Activated naive CD8-positive, alpha-beta T cell (primary cell): ENCODE data around the gene USP7.

Source experiments
- H3K27ac Mint-ChIP-seq: one replicate; pipeline ENCODE4 v1.8.0; 2021; ENCODE audit warnings: mixed read lengths
- H3K27me3 Mint-ChIP-seq: one replicate; pipeline ENCODE4 v1.8.0; 2021; ENCODE audit warnings: mixed read lengths
- H3K36me3 Mint-ChIP-seq: one replicate; pipeline ENCODE4 v1.8.0; 2021; ENCODE audit warnings: mixed read lengths
- H3K4me1 Mint-ChIP-seq: one replicate; pipeline ENCODE4 v1.8.0; 2021; ENCODE audit warnings: low read depth, mixed read lengths
- H3K4me3 Mint-ChIP-seq: one replicate; pipeline ENCODE4 v1.8.0; 2021; ENCODE audit warnings: mild to moderate bottlenecking, mixed read lengths
- H3K9me3 Mint-ChIP-seq: one replicate; pipeline ENCODE4 v1.8.0; 2021; ENCODE audit warnings: low read depth, mixed read lengths

The USP7 gene

GRCh38 chr16:8894736-8895334 lies 68.9 kb downstream of the USP7 start:
- Mint-ChIP-seq H3K36me3 (no peaks in the 10 kb centered on the region), H3K27me3 (no peaks in the 10 kb centered on the region), H3K27ac (peak overlapping the region; percentile 34), H3K4me3 (no peak overlapping the region), H3K9me3 (no peaks in the 10 kb centered on the region), H3K4me1 (peaks cover 2% of the 10 kb centered on the region)

- no peak overlapping the region for H3K4me3 Mint-ChIP-seq
- H3K9me3 Mint-ChIP-seq: no peaks in the 10 kb centered on the region
- peaks cover 2% of the 10 kb centered on the region for H3K4me1 Mint-ChIP-seq
- H3K27me3 Mint-ChIP-seq: no peaks in the 10 kb centered on the region
- peak overlapping the region; percentile 34 for H3K27ac Mint-ChIP-seq
- no peaks in the 10 kb centered on the region for H3K36me3 Mint-ChIP-seq
Observed at GRCh38 chr16:8893976-8894690, 69.6 kb downstream of the USP7 start.

- Mint-ChIP-seq H3K4me3 (no peak overlapping the region), H3K36me3 (no peaks in the 10 kb centered on the region)
Observed at GRCh38 chr16:8893426-8893825, 70.3 kb downstream of the USP7 start.

GRCh38 chr16:8892101-8892575 lies 71.6 kb downstream of the USP7 start:
- Mint-ChIP-seq H3K27me3 (no peaks in the 10 kb centered on the region), H3K36me3 (no peaks in the 10 kb centered on the region), H3K4me1 (peaks cover 2% of the 10 kb centered on the region), H3K9me3 (no peaks in the 10 kb centered on the region), H3K27ac (peak overlapping the region; percentile 58), H3K4me3 (no peak overlapping the region)

More at GRCh38 chr16:8893426-8893825, 70.3 kb downstream of the USP7 start:
- Mint-ChIP-seq H3K27me3 (no peaks in the 10 kb centered on the region), H3K9me3 (no peaks in the 10 kb centered on the region), H3K4me1 (peaks cover 2% of the 10 kb centered on the region), H3K27ac (peak overlapping the region; percentile 50)

GRCh38 chr16:8890549-8890921 lies 73.2 kb downstream of the USP7 start:
- no peaks in the 10 kb centered on the region for H3K27me3 Mint-ChIP-seq
- H3K4me3 Mint-ChIP-seq: no peak overlapping the region
- no peaks in the 10 kb centered on the region for H3K9me3 Mint-ChIP-seq
- H3K27ac Mint-ChIP-seq: peak overlapping the region; percentile 41
- H3K36me3 Mint-ChIP-seq: no peaks in the 10 kb centered on the region
- peaks cover 7% of the 10 kb centered on the region for H3K4me1 Mint-ChIP-seq

GRCh38 chr16:8889893-8890548 lies 73.7 kb downstream of the USP7 start:
- Mint-ChIP-seq H3K27ac (peak overlapping the region; percentile 41), H3K4me1 (peaks cover 11% of the 10 kb centered on the region), H3K9me3 (no peaks in the 10 kb centered on the region), H3K27me3 (no peaks in the 10 kb centered on the region), H3K4me3 (no peak overlapping the region), H3K36me3 (no peaks in the 10 kb centered on the region)

- Mint-ChIP-seq H3K4me1 (peaks cover 11% of the 10 kb centered on the region), H3K4me3 (no peak overlapping the region), H3K36me3 (no peaks in the 10 kb centered on the region), H3K9me3 (no peaks in the 10 kb centered on the region), H3K27ac (no peak overlapping the region), H3K27me3 (no peaks in the 10 kb centered on the region)
Observed at GRCh38 chr16:8888951-8889892, 74.5 kb downstream of the USP7 start.

GRCh38 chr16:8887952-8888560 lies 75.7 kb downstream of the USP7 start:
- H3K9me3 Mint-ChIP-seq: no peaks in the 10 kb centered on the region
- peaks cover 11% of the 10 kb centered on the region for H3K4me1 Mint-ChIP-seq
- no peaks in the 10 kb centered on the region for H3K27me3 Mint-ChIP-seq
- H3K36me3 Mint-ChIP-seq: no peaks in the 10 kb centered on the region
- H3K27ac Mint-ChIP-seq: no peak overlapping the region
- H3K4me3 Mint-ChIP-seq: no peak overlapping the region

GRCh38 chr16:8887431-8887765 lies 76.3 kb downstream of the USP7 start:
- Mint-ChIP-seq H3K27me3 (no peaks in the 10 kb centered on the region), H3K27ac (no peak overlapping the region), H3K9me3 (no peaks in the 10 kb centered on the region)

GRCh38 chr16:8886593-8887430 lies 76.9 kb downstream of the USP7 start:
- no peaks in the 10 kb centered on the region for H3K36me3 Mint-ChIP-seq
- H3K4me3 Mint-ChIP-seq: no peak overlapping the region
- H3K27ac Mint-ChIP-seq: peak overlapping the region; percentile 31

More at GRCh38 chr16:8887431-8887765, 76.3 kb downstream of the USP7 start:
- Mint-ChIP-seq H3K36me3 (no peaks in the 10 kb centered on the region), H3K4me3 (no peak overlapping the region), H3K4me1 (peaks cover 11% of the 10 kb centered on the region)

GRCh38 chr16:8885674-8886592 lies 77.8 kb downstream of the USP7 start:
- Mint-ChIP-seq H3K9me3 (no peaks in the 10 kb centered on the region), H3K36me3 (no peaks in the 10 kb centered on the region), H3K4me3 (no peak overlapping the region), H3K4me1 (peaks cover 9% of the 10 kb centered on the region), H3K27ac (no peak overlapping the region), H3K27me3 (no peaks in the 10 kb centered on the region)

More at GRCh38 chr16:8886593-8887430, 76.9 kb downstream of the USP7 start:
- peaks cover 11% of the 10 kb centered on the region for H3K4me1 Mint-ChIP-seq
- no peaks in the 10 kb centered on the region for H3K27me3 Mint-ChIP-seq
- no peaks in the 10 kb centered on the region for H3K9me3 Mint-ChIP-seq

- Mint-ChIP-seq H3K9me3 (no peaks in the 10 kb centered on the region), H3K4me3 (no peak overlapping the region), H3K27me3 (no peaks in the 10 kb centered on the region), H3K27ac (no peak overlapping the region), H3K4me1 (peaks cover 16% of the 10 kb centered on the region), H3K36me3 (no peaks in the 10 kb centered on the region)
Observed at GRCh38 chr16:8882725-8883377, 80.9 kb downstream of the USP7 start.
